ENCODE measurements around the gene PSME2. TPM values are rescaled to one million over a fixed set of nuclear protein-coding genes. Genes with fewer than 3 reads are reported as not detected.

The PSME2 gene
- polyA plus RNA-seq, 3 donors, result 237 to 593 (median 579) TPM

- peak overlapping the region; percentile 89 to 94 for H3K4me3 Mint-ChIP-seq
- intact Hi-C loops (cut with micrococcal nuclease), result loop anchor here in 1 of 2 donors (10.0 kb wide), 2 partner anchors 179 to 1191 kb away; partner anchors contain the start of genes DHRS1, NOP9 and PRMT5
- DNase-seq, result no peak
- peaks cover 18% of the 10 kb centered on the region for H3K4me1 Mint-ChIP-seq
- H3K4me3 ChIP-seq (replicated peaks in 1 of 3; ENCODE audit: low read depth in 2 of 3, low read length in 3 of 3), result peak overlapping the region in 1 of 3 experiments; percentile 87
- H3K36me3 ChIP-seq (replicated peaks in 1 of 2; ENCODE audit: control insufficient read depth in 1 of 2, insufficient read depth in 2 of 2, low read length in 2 of 2), result peaks cover 43 to 51% of the 10 kb centered on the region in 2 donors
- peaks cover 0 to 2% (median 0%) of the 10 kb centered on the region in 7 donors for H3K9me3 Mint-ChIP-seq
- no CpG with 5 or more reads among the region's 6 CpGs for WGBS (ENCODE audit: insufficient coverage)
- H3K27ac Mint-ChIP-seq, result peak overlapping the region in 5 of 7 donors; percentile 77 to 99 (median 99)
- H3K27me3 Mint-ChIP-seq (ENCODE audit: low read depth in 3 of 3), result peaks cover 0 to 6% (median 2%) of the 10 kb centered on the region in 3 donors
- H4K20me1 ChIP-seq (ENCODE audit: insufficient read depth, low read length), result no peaks in the 10 kb centered on the region
- H3K9ac ChIP-seq (ENCODE audit: insufficient read depth, low read length, poor library complexity, severe bottlenecking), result no peak overlapping the region
- peaks cover 19 to 27% of the 10 kb centered on the region in 2 donors for H3K4me1 ChIP-seq (ENCODE audit: control insufficient read depth in 1 of 2, insufficient read depth in 2 of 2, low read length in 2 of 2)
- no peaks in the 10 kb centered on the region for H3K9me3 ChIP-seq (replicated peaks in 1 of 2; ENCODE audit: control insufficient read depth in 1 of 2, insufficient read depth in 1 of 2, low read length in 2 of 2)
- no peak for TF ChIP-seq CTCF (IDR thresholded peaks at IDR 0.05)
- H3K27ac ChIP-seq (ENCODE audit: low read depth in 1 of 2, low read length in 2 of 2), result peak overlapping the region in 1 of 2 donors; percentile 99
- H3K79me2 ChIP-seq (ENCODE audit: insufficient read depth, low read length), result peaks cover 24% of the 10 kb centered on the region
- H3K27me3 ChIP-seq (ENCODE audit: control insufficient read depth in 2 of 2, insufficient read depth in 2 of 2, low read length in 2 of 2), result no peaks in the 10 kb centered on the region
- peaks cover 41 to 54% of the 10 kb centered on the region in 2 donors for H3K36me3 Mint-ChIP-seq
- no peak overlapping the region for H2AFZ ChIP-seq (ENCODE audit: insufficient read depth, low read depth, low read length, poor library complexity, severe bottlenecking)
- H3K4me2 ChIP-seq (replicated peaks; ENCODE audit: extremely low read depth, low read length, poor library complexity, severe bottlenecking), result peak overlapping the region; percentile 94
Observed at GRCh38 chr14:24116128-24116814, 30.1 kb downstream of the PSME2 start.

DNA sequence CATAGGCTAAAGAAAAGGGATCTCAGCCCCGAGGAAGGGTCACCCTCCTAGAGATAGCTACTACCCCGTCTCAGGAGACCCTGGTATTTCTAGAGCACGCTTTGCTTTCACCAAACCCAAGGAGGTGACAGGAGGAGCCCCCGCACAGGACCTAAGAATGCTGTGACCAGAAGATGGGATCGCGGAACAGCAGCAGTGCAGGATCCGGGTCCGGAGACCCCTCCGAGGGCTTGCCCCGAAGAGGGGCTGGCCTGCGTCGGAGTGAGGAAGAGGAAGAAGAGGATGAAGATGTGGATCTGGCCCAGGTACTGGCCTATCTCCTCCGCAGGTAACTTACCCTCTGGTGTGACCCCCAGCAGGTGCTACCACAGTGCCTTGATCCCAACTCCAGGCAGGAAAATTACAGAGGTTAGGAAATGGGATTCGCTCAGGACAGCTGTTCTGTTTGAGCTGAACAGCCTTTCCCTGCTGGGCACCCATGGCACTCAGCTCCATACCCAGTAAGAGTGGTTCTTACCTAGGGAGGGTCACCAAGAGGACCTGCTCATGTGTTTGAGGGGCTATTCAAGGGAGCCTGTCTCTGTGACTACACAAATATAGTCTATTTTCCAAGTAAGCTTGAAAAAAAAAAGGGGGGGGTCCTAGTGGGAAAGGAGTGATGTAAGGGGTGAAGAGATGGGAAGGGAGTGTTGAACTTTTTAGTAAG, 30.8 kb downstream of the PSME2 start:
- peaks cover 18% of the 10 kb centered on the region for H3K4me1 Mint-ChIP-seq
- peak overlapping the region; percentile 87 to 90 (median 89) for H3K4me3 ChIP-seq (replicated peaks in 1 of 3; ENCODE audit: low read depth in 2 of 3, low read length in 3 of 3)
- H3K36me3 Mint-ChIP-seq, result peaks cover 35 to 47% of the 10 kb centered on the region in 2 donors
- H3K27ac Mint-ChIP-seq, result peak overlapping the region; percentile 98 to 99 (median 99)
- H3K36me3 ChIP-seq (replicated peaks in 1 of 2; ENCODE audit: control insufficient read depth in 1 of 2, insufficient read depth in 2 of 2, low read length in 2 of 2), result peaks cover 36 to 44% of the 10 kb centered on the region in 2 donors
- peak overlapping the region; percentile 93 for H3K9ac ChIP-seq (ENCODE audit: insufficient read depth, low read length, poor library complexity, severe bottlenecking)
- H3K4me3 Mint-ChIP-seq, result peak overlapping the region; percentile 89 to 94
- TF ChIP-seq CTCF (IDR thresholded peaks at IDR 0.05), result no peak
- no peak for DNase-seq
- peaks cover 19 to 27% of the 10 kb centered on the region in 2 donors for H3K4me1 ChIP-seq (ENCODE audit: control insufficient read depth in 1 of 2, insufficient read depth in 2 of 2, low read length in 2 of 2)
- H4K20me1 ChIP-seq (ENCODE audit: insufficient read depth, low read length), result no peaks in the 10 kb centered on the region
- H2AFZ ChIP-seq (ENCODE audit: insufficient read depth, low read depth, low read length, poor library complexity, severe bottlenecking), result peak overlapping the region; percentile 86
- peaks cover 0 to 6% (median 2%) of the 10 kb centered on the region in 3 donors for H3K27me3 Mint-ChIP-seq (ENCODE audit: low read depth in 3 of 3)
- H3K9me3 ChIP-seq (replicated peaks in 1 of 2; ENCODE audit: control insufficient read depth in 1 of 2, insufficient read depth in 1 of 2, low read length in 2 of 2), result no peaks in the 10 kb centered on the region
- peak overlapping the region; percentile 94 for H3K4me2 ChIP-seq (replicated peaks; ENCODE audit: extremely low read depth, low read length, poor library complexity, severe bottlenecking)
- 3% methylated on average over 4 of the region's 14 CpGs for WGBS (ENCODE audit: insufficient coverage)
- H3K9me3 Mint-ChIP-seq, result peaks cover 0 to 2% (median 0%) of the 10 kb centered on the region in 7 donors
- peak overlapping the region; percentile 99 to 100 for H3K27ac ChIP-seq (ENCODE audit: low read depth in 1 of 2, low read length in 2 of 2)
- no peaks in the 10 kb centered on the region for H3K27me3 ChIP-seq (ENCODE audit: control insufficient read depth in 2 of 2, insufficient read depth in 2 of 2, low read length in 2 of 2)
- intact Hi-C loops (cut with micrococcal nuclease), result loop anchor here in 1 of 2 donors (10.0 kb wide), 2 partner anchors 179 to 1191 kb away; partner anchors contain the start of genes DHRS1, NOP9 and PRMT5
- peaks cover 24% of the 10 kb centered on the region for H3K79me2 ChIP-seq (ENCODE audit: insufficient read depth, low read length)
